Transverse colon (tissue), 4 donors: Measurements from ENCODE around the gene CYP4Z1. TPM values are rescaled to one million over a fixed set of nuclear protein-coding genes. Genes with fewer than 3 reads are reported as not detected.
"Not testable (repeated sequence)": the region's sequence is repeated elsewhere in the genome, so short reads cannot be mapped to it uniquely, and the experiment has no call there.

Experiments
- DNase-seq: peaks from one replicate; pipeline ENCODE4 v3.0.0-alpha.2; 2019
- H3K27ac ChIP-seq, 4 donors: fragments of 200-600 bp; sonication (generic); 2 replicates each; pipeline ENCODE4 v1.5.1; 2016 to 2018; ENCODE audit warnings: inconsistent platforms in 4 of 4
- H3K27me3 ChIP-seq: fragments of 200-600 bp; sonication (generic); 2 replicates; pipeline ENCODE4 v1.5.1; 2017; ENCODE audit warnings: inconsistent platforms
- H3K36me3 ChIP-seq, 4 donors: fragments of 200-600 bp; sonication (generic); 2 replicates each; pipeline ENCODE4 v1.5.1; 2017 to 2019; ENCODE audit warnings: inconsistent platforms in 4 of 4
- H3K4me1 ChIP-seq, 4 donors: fragments of 200-600 bp; sonication (generic); 2 replicates each; pipeline ENCODE4 v1.5.1; 2017 to 2020; ENCODE audit warnings: inconsistent platforms in 4 of 4
- H3K4me3 ChIP-seq, 4 donors: fragments of 200-600 bp; sonication (generic); 1 replicate in 1 of 4; 2 replicates in 3 of 4; pipeline versions ENCODE4 v1.5.1 to v1.6.1; 2017 to 2019; ENCODE audit warnings: inconsistent platforms in 4 of 4
- H3K9me3 ChIP-seq, 2 donors: fragments of 200-600 bp; sonication (generic); 2 replicates each; pipeline ENCODE4 v1.5.1; 2017 to 2019; ENCODE audit warnings: inconsistent platforms in 2 of 2
- CTCF ChIP-seq, 5 experiments: fragments of 200-600 bp in 3 of 5; fragments of 450-650 bp in 2 of 5; sonication (generic) in 3 of 5; IDR thresholded peaks; 1 replicate in 2 of 5; 2 replicates in 3 of 5; pipeline ENCODE4 v1.5.1; 2016 to 2017; ENCODE audit warnings: antibody characterized with exemption in 5 of 5, inconsistent platforms in 3 of 5, mild to moderate bottlenecking in 2 of 5, moderate library complexity in 1 of 5
- EP300 ChIP-seq: sonication (generic); formaldehyde crosslinking; IDR thresholded peaks from one replicate; pipeline ENCODE4 v1.6.1; 2017; ENCODE audit warnings: antibody characterized with exemption, low read depth
- POLR2A ChIP-seq: fragments of 450-650 bp; IDR thresholded peaks from one replicate; pipeline ENCODE4 v1.6.1; 2016; ENCODE audit warnings: antibody characterized with exemption, mild to moderate bottlenecking, moderate library complexity
- POLR2AphosphoS5 ChIP-seq, 3 donors: sonication (generic); formaldehyde crosslinking; IDR thresholded peaks; one replicate each; pipeline ENCODE4 v1.6.1; 2016; ENCODE audit warnings: antibody characterized with exemption in 3 of 3
- WGBS, 2 donors: methylation state at CpG; one replicate each; pipeline ENCODE4 v1.1.5; 2018; ENCODE audit warnings: low coverage in 1 of 2; 5-methylcytosine and 5-hydroxymethylcytosine counted together
- in situ Hi-C, 4 donors: fragments of 200-750 bp; cut with MboI; loops; one replicate each; pipeline versions ENCODE4 v1.15.0 to v1.15.1; 2017; ENCODE audit warnings: low sequenced_read_pairs in 3 of 4, low pct_ligation_motif_present in 1 of 4, low pct_unique_long_range_greater_than_20kb in 1 of 4
- intact Hi-C: fragments of 100-400 bp; cut with DNase I; formaldehyde crosslinking; loops from one replicate; pipeline ENCODE4 v1.15.1; 2023; ENCODE audit warnings: low total_unique reads
- total RNA-seq, 4 donors: library from RNA; depleted of rRNA; stranded (reverse); fragments of >200 nt; gene quantifications; one replicate each; pipeline ENCODE4 v1.1.0, GENCODE V29; 2016

CYP4Z1 gene
- total RNA-seq, 4 donors from 2014 or later: 1.00 to 1.9 TPM; not detected in 2

- Histone ChIP-seq H3K27me3 (no peaks in the 10 kb centered on the region), H3K36me3 (no peaks in the 10 kb centered on the region), H3K4me1 (no peaks in the 10 kb centered on the region), H3K27ac (no peak overlapping the region), H3K9me3 (no peaks in the 10 kb centered on the region), H3K4me3 (no peak overlapping the region)
- intact Hi-C loops: no loop called here
- TF ChIP-seq EP300: no peak
- TF ChIP-seq POLR2A: no peak
- no peak for TF ChIP-seq POLR2AphosphoS5 (IDR thresholded peaks at IDR 0.05)
- no peak for TF ChIP-seq CTCF (IDR thresholded peaks at IDR 0.05)
- in situ Hi-C loops: no loop called here
- 47 to 48% methylated on average over 5 to 6 of the region's 6 CpGs for WGBS, 2 donors
- DNase-seq: no peak
These were observed 80.2 kb downstream of the CYP4Z1 start for GRCh38 chr1:47147047-47147785.

GRCh38 chr1:47149162-47149561 lies 82.1 kb downstream of the CYP4Z1 start:
- H3K27ac ChIP-seq, DNase-seq, H3K9me3 ChIP-seq, H3K27me3 ChIP-seq, H3K36me3 ChIP-seq, intact Hi-C loops, H3K4me1 ChIP-seq, in situ Hi-C loops, H3K4me3 ChIP-seq: not testable (repeated sequence)
- WGBS, 2 donors: 39 to 42% methylated on average over 5 to 9 of the region's 9 CpGs

- intact Hi-C loops, H3K27ac ChIP-seq, H3K27me3 ChIP-seq, H3K4me1 ChIP-seq, H3K4me3 ChIP-seq, in situ Hi-C loops, H3K9me3 ChIP-seq, H3K36me3 ChIP-seq, DNase-seq: not testable (repeated sequence)
These were observed 89.4 kb downstream of the CYP4Z1 start for GRCh38 chr1:47156457-47156856.

GRCh38 chr1:47157957-47158356 lies 90.9 kb downstream of the CYP4Z1 start:
- DNase-seq, H3K4me3 ChIP-seq, H3K36me3 ChIP-seq, H3K27me3 ChIP-seq, H3K27ac ChIP-seq, intact Hi-C loops, in situ Hi-C loops, H3K9me3 ChIP-seq, H3K4me1 ChIP-seq: not testable (repeated sequence)
- 77 to 94% methylated on average over 3 of the region's 3 CpGs for WGBS, 2 donors

- no peak for DNase-seq
- no peak overlapping the region for H3K4me3 ChIP-seq
- intact Hi-C loops (no loop called here), in situ Hi-C loops (no loop called here)
- no peak overlapping the region for H3K27ac ChIP-seq
- H3K27me3 ChIP-seq: no peaks in the 10 kb centered on the region
- no peaks in the 10 kb centered on the region for H3K36me3 ChIP-seq
- H3K4me1 ChIP-seq: no peaks in the 10 kb centered on the region
- H3K9me3 ChIP-seq: no peaks in the 10 kb centered on the region
- no peak for TF ChIP-seq CTCF (IDR thresholded peaks at IDR 0.05)
- no peak for TF ChIP-seq EP300
- TF ChIP-seq POLR2AphosphoS5 (IDR thresholded peaks at IDR 0.05): no peak
- TF ChIP-seq POLR2A: no peak
These were observed 93.7 kb downstream of the CYP4Z1 start for GRCh38 chr1:47160716-47161115.
